HepG2 (cell line): ENCODE measurements around the gene TMCC1. TPM values are rescaled to one million over a fixed set of nuclear protein-coding genes. Genes with fewer than 3 reads are reported as not detected.

Source experiments
- ATAC-seq: fragments of 200-7000 bp; cut with Tn5 transposase; 3 replicates; pipeline ENCODE4 v1.9.1; 2020; ENCODE audit warnings: mild to moderate bottlenecking, moderate library complexity
- BruUV-seq: library from RNA; stranded (reverse); fragments of 400-500 nt; replicated peaks from 2 replicates; lab custom pipeline; 2021; lab: Mats Ljungman, UMichigan
- CTCF ChIA-PET: fragments of 300-600 bp; formaldehyde crosslinking; extraction: SDS; loops from one replicate; lab custom pipeline; 2021; ENCODE audit warnings: low total read pairs, inconsistent platforms, low intra/inter-chr PET ratio; lab: Yijun Ruan, JAX
- POLR2A ChIA-PET: fragments of 350-600 bp; sonication (Branson Sonifier 250); formaldehyde crosslinking; loops from one replicate; lab custom pipeline; 2020; ENCODE audit warnings: antibody characterized with exemption, inconsistent platforms; lab: Yijun Ruan, JAX
- DNase-seq: peaks from one replicate; pipeline ENCODE4 v3.0.0-alpha.2; 2015; ENCODE audit warnings: low spot score
- FAIRE-seq: peaks from 3 replicates; lab custom pipeline; 2011; peaks lifted over from hg19 to GRCh38; lab: Jason Lieb, UNC
- H2AFZ ChIP-seq: one replicate; pipeline ENCODE4 v1.6.1; 2011; ENCODE audit warnings: low read length, inconsistent platforms
- H3K27ac ChIP-seq: fragments of 300-600 bp; 3 replicates; pipeline ENCODE4 v1.8.0; 2011; ENCODE audit warnings: mixed run types, mild to moderate bottlenecking, mixed read lengths, low read length, inconsistent platforms; ENCODE audit not compliant: insufficient read depth; ENCODE audit errors: extremely low read length
- H3K27me3 ChIP-seq, 2 experiments: fragments of 200-600 bp in 1 of 2; 2 replicates in 1 of 2; 3 replicates in 1 of 2; pipeline versions ENCODE4 v1.6.0 to v1.8.0; 2011; ENCODE audit warnings: low read length in 2 of 2, mild to moderate bottlenecking in 2 of 2, moderate library complexity in 2 of 2, inconsistent platforms in 1 of 2; ENCODE audit not compliant: insufficient read depth in 2 of 2, control insufficient read depth in 1 of 2
- H3K36me3 ChIP-seq, 2 experiments: fragments of 200-600 bp in 1 of 2; replicated peaks in 1 of 2; 2 replicates in 1 of 2; 3 replicates in 1 of 2; pipeline versions ENCODE4 v1.5.1 to v1.8.0; 2011; ENCODE audit warnings: low read length in 2 of 2, inconsistent platforms in 1 of 2; ENCODE audit not compliant: insufficient read depth in 2 of 2, control insufficient read depth in 1 of 2
- H3K4me1 ChIP-seq: 2 replicates; pipeline ENCODE4 v1.5.1; 2012; ENCODE audit warnings: low read length, inconsistent platforms; ENCODE audit not compliant: insufficient read depth
- H3K4me2 ChIP-seq: 2 replicates; pipeline ENCODE4 v1.6.0; 2011; ENCODE audit warnings: low read depth, low read length, inconsistent platforms
- H3K4me3 ChIP-seq, 3 experiments: fragments of 200-600 bp in 1 of 3; sonication (generic), shearing (Covaris generic) in 1 of 3; replicated peaks in 1 of 3; 2 replicates each; pipeline ENCODE4 v1.5.1; 2011 to 2016; ENCODE audit warnings: low read length in 3 of 3, inconsistent platforms in 2 of 3, low read depth in 2 of 3, mild to moderate bottlenecking in 2 of 3, control low read depth in 1 of 3, mixed read lengths in 1 of 3; ENCODE audit not compliant: insufficient read depth in 1 of 3
- H3K79me2 ChIP-seq: one replicate; pipeline ENCODE4 v1.6.1; 2011; ENCODE audit warnings: low read length, inconsistent platforms; ENCODE audit not compliant: insufficient read depth
- H3K9ac ChIP-seq: 2 replicates; pipeline ENCODE4 v1.6.0; 2011; ENCODE audit warnings: mild to moderate bottlenecking, low read depth, low read length, inconsistent platforms; ENCODE audit not compliant: insufficient read depth
- H3K9me3 ChIP-seq: 2 replicates; pipeline ENCODE4 v1.5.1; 2012; ENCODE audit warnings: mild to moderate bottlenecking, low read length
- H4K20me1 ChIP-seq: 2 replicates; pipeline ENCODE4 v1.6.0; 2011; ENCODE audit warnings: inconsistent platforms, mild to moderate bottlenecking, low read length, moderate library complexity; ENCODE audit not compliant: insufficient read depth
- ASH2L ChIP-seq: fragments of 300-600, 200-600 bp; sonication (generic); IDR thresholded peaks from 2 replicates; pipeline ENCODE4 v1.7.0; 2017; ENCODE audit warnings: low read depth, mild to moderate bottlenecking, moderate library complexity, mixed read lengths, low read length; ENCODE audit not compliant: insufficient read length
- DMAP1 ChIP-seq: IDR thresholded peaks from 2 replicates; pipeline ENCODE4 v1.6.1; 2016
- KDM2A ChIP-seq: sonication (generic); formaldehyde crosslinking; IDR thresholded peaks from 2 replicates; pipeline ENCODE4 v1.4.0; 2020; ENCODE audit warnings: low read depth, missing genetic modification reagents, borderline replicate concordance
- MED13 ChIP-seq: sonication (generic); formaldehyde crosslinking; IDR thresholded peaks from 2 replicates; pipeline ENCODE4 v1.5.0; 2020; ENCODE audit warnings: missing genetic modification reagents
- ZNF629 ChIP-seq: sonication (generic); formaldehyde crosslinking; conservative IDR thresholded peaks from 2 replicates; pipeline ENCODE4 v1.5.0; 2020; ENCODE audit warnings: missing genetic modification reagents
- ZNF687 ChIP-seq: sonication (generic); formaldehyde crosslinking; IDR thresholded peaks from 2 replicates; pipeline ENCODE4 v1.5.1; 2020; ENCODE audit warnings: mild to moderate bottlenecking, missing genetic modification reagents, moderate library complexity
- ZNF839 ChIP-seq: sonication (generic); formaldehyde crosslinking; IDR thresholded peaks from 2 replicates; pipeline ENCODE4 v1.4.0; 2020; ENCODE audit warnings: missing genetic modification reagents, mild to moderate bottlenecking, borderline replicate concordance
- WGBS: methylation state at CpG from one replicate; pipeline ENCODE4 v1.1.6; 2017; ENCODE audit warnings: low lambda C conversion rate; 5-methylcytosine and 5-hydroxymethylcytosine counted together
- in situ Hi-C: cut with HindIII; loops from 2 replicates; pipeline ENCODE4 v1.10.0; 2017; ENCODE audit warnings: low pct_unique_long_range_greater_than_20kb; ENCODE audit not compliant: extremely low pct_ligation_motif_present
- intact Hi-C: fragments of 100-400 bp; cut with micrococcal nuclease; formaldehyde crosslinking; loops from one replicate; pipeline ENCODE4 v1.10.0; 2022; ENCODE audit not compliant: unreplicated experiment
- polyA plus RNA-seq, 8 experiments: library from polyadenylated mRNA; depleted of rRNA in 3 of 8; stranded (reverse) in 7 of 8; unstranded in 1 of 8; fragments of >200 nt; fragmentation: Illumina TruSeq in 4 of 8; extraction: Trizol in 4 of 8; gene quantifications; 2 replicates each; pipeline versions ENCODE4 v1.2.1 to v1.2.3, GENCODE V29; 2011 to 2016; ENCODE audit warnings: low read depth in 4 of 8, missing spikeins in 1 of 8, mixed read lengths in 1 of 8; ENCODE audit not compliant: insufficient read depth in 1 of 8
- total RNA-seq, 5 experiments: library from RNA; depleted of rRNA; stranded (reverse); fragments of >200 nt; fragmentation: Illumina TruSeq; extraction: Trizol; gene quantifications; 2 replicates each; pipeline ENCODE4 v1.2.3, GENCODE V29; 2016; ENCODE audit warnings: low read depth in 1 of 5
- TF ChIP-seq, protein P1 (sequence below): sonication (generic); formaldehyde crosslinking; IDR thresholded peaks from 2 replicates; pipeline ENCODE4 v1.4.0; 2020; ENCODE audit warnings: mild to moderate bottlenecking, missing genetic modification reagents

TMCC1 gene
- total and polyA plus RNA-seq, 2 of the 13 experiments (the other 11 are each of a cell fraction or from before 2014, with no cell fraction given), result 12.1 to 264 TPM

DNA sequence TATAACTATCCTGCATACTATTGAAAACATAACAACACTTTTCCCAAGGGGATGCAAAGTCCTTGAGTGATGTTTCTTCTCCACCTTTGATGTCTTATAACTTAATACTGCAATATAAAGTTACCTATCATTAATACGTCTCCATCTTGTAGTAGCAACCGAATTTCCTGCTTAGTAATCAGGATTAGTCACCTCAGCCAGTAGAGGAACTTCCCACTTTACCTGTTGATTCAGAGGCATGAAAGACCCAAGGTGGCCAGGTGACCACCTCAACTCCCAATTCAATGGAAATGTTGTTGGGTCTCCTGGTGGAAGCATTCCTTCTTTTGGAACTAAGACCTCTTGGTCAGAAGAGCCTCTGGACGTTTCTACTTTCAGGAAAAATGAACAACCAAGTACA, 3.5 kb upstream of the TMCC1 start (continued):
- TF ChIP-seq, protein P1, sequence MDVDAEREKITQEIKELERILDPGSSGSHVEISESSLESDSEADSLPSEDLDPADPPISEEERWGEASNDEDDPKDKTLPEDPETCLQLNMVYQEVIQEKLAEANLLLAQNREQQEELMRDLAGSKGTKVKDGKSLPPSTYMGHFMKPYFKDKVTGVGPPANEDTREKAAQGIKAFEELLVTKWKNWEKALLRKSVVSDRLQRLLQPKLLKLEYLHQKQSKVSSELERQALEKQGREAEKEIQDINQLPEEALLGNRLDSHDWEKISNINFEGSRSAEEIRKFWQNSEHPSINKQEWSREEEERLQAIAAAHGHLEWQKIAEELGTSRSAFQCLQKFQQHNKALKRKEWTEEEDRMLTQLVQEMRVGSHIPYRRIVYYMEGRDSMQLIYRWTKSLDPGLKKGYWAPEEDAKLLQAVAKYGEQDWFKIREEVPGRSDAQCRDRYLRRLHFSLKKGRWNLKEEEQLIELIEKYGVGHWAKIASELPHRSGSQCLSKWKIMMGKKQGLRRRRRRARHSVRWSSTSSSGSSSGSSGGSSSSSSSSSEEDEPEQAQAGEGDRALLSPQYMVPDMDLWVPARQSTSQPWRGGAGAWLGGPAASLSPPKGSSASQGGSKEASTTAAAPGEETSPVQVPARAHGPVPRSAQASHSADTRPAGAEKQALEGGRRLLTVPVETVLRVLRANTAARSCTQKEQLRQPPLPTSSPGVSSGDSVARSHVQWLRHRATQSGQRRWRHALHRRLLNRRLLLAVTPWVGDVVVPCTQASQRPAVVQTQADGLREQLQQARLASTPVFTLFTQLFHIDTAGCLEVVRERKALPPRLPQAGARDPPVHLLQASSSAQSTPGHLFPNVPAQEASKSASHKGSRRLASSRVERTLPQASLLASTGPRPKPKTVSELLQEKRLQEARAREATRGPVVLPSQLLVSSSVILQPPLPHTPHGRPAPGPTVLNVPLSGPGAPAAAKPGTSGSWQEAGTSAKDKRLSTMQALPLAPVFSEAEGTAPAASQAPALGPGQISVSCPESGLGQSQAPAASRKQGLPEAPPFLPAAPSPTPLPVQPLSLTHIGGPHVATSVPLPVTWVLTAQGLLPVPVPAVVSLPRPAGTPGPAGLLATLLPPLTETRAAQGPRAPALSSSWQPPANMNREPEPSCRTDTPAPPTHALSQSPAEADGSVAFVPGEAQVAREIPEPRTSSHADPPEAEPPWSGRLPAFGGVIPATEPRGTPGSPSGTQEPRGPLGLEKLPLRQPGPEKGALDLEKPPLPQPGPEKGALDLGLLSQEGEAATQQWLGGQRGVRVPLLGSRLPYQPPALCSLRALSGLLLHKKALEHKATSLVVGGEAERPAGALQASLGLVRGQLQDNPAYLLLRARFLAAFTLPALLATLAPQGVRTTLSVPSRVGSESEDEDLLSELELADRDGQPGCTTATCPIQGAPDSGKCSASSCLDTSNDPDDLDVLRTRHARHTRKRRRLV (CRISPR knock-in tag), result no peak
- TF ChIP-seq ASH2L, result no peak

DNA sequence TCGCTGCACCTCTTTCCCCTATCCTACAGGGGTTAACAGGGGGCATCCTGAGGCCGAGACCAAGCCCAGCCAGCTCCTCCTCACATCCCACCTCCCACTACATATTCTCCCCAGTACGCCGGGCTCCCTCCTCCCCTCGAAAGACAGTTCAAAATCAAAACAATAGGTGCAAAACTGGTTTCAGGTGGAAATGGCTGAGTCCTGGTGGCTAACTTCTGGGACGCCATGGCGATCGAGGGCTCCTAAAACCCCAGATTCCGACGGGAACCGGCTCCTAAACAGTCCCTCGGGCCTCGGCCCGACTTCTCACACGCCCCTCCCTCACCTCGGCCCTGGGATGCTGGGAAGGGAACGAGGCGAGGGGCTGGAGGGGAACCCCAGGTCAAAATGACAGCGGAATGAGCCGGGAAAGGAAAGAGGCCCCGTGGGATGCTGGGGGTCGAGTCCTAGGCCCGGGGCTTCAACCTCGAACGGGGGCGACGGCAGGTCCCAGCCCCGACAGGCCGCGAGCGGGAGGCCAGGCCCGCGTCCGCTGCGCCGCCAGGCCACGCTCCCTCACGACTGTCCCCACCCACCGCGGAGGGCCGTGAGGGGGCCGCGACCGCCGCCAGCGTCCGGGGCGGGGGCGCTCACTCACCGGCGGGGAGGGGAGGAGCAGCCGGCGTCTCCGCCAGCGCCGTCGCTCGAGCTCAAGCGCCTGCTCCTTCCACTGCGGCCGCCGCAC, 492 bp downstream of the TMCC1 start:
- BruUV-seq, result no TSS peak
- intact Hi-C loops, result loop anchor here (5.0 kb wide), 1 partner anchor 39 kb away; no protein-coding TSS in a partner anchor
- Histone ChIP-seq H3K4me1 (peaks cover 50% of the 10 kb centered on the region), H3K9me3 (no peaks in the 10 kb centered on the region), H3K27me3 (no peaks in the 10 kb centered on the region; a peak in 1 of 5 replicates), H3K27ac (peak overlapping the region; percentile 87), H3K79me2 (peaks cover 39% of the 10 kb centered on the region), H4K20me1 (no peaks in the 10 kb centered on the region), H3K36me3 (no peaks in the 10 kb centered on the region; a peak in 1 of 5 replicates), H3K9ac (peak overlapping the region; percentile 82), H3K4me3 (peak overlapping the region; percentile 70 to 88 (median 78)), H3K4me2 (peak overlapping the region; percentile 84), H2AFZ (no peak overlapping the region)
- ChIA-PET POLR2A (interaction anchor here (0.9 to 2.7 kb wide), 7 partner anchors 8 to 493 kb away, joined by 3 to 11 read pairs (median 3); no protein-coding TSS in a partner anchor), CTCF (no interaction called here)
- peak; percentile 88 for ATAC-seq
- WGBS, result 0% methylated on average over 19 of the region's 62 CpGs
- FAIRE-seq, result no peak
- in situ Hi-C loops, result no loop called here
- peak; percentile 36 for DNase-seq
- TF ChIP-seq DMAP1 (CRISPR knock-in tag) (peak; percentile 30; the same call in 1 of the 2 replicates), ASH2L (peak; percentile 59), ZNF629 (CRISPR knock-in tag) (no peak), ZNF839 (no peak), MED13 (no peak), ZNF687 (CRISPR knock-in tag) (peak; percentile 93), KDM2A (CRISPR knock-in tag) (peak; percentile 70; the same call in 1 of the 2 replicates)
